H4 (cell line): ENCODE results near the gene ZNF618. TPM values are rescaled to one million over a fixed set of nuclear protein-coding genes. Genes with fewer than 3 reads are reported as not detected.

Source experiments
- DNase-seq: peaks from one replicate; pipeline ENCODE4 v3.0.0-alpha.2; 2015; ENCODE audit warnings: low spot score
- total RNA-seq: library from RNA; depleted of rRNA; stranded (reverse); fragments of >200 nt; shearing (Covaris generic); gene quantifications from 2 replicates; pipeline ENCODE4 v1.2.3, GENCODE V29; 2014

ZNF618 gene
- total RNA-seq, 1 experiment from 2014 or later = 4.9 TPM

GRCh38 chr9:113957351-113957750 is 81.2 kb downstream of the ZNF618 start:
- DNase-seq = no peak

- DNase-seq = peak; percentile 83
Measured at GRCh38 chr9:113957821-113958341, 81.8 kb downstream of the ZNF618 start.

- DNase-seq = no peak
Measured at GRCh38 chr9:113958556-113958955, 82.4 kb downstream of the ZNF618 start.

GRCh38 chr9:113960768-113961167 is 84.7 kb downstream of the ZNF618 start:
- DNase-seq = no peak

- DNase-seq = no peak
Measured at GRCh38 chr9:113962396-113962795, 86.3 kb downstream of the ZNF618 start.

- DNase-seq = peak; percentile 35
Measured at GRCh38 chr9:113963017-113963620, 87.0 kb downstream of the ZNF618 start.

- no peak for DNase-seq
Measured at GRCh38 chr9:113963696-113964494, 87.8 kb downstream of the ZNF618 start.

GRCh38 chr9:113964495-113965170 is 88.5 kb downstream of the ZNF618 start:
- DNase-seq = no peak

GRCh38 chr9:113966394-113966793 is 90.3 kb downstream of the ZNF618 start:
- DNase-seq = no peak

GRCh38 chr9:113967380-113967779 is 91.3 kb downstream of the ZNF618 start:
- DNase-seq = no peak

GRCh38 chr9:113969343-113969742 is 93.2 kb downstream of the ZNF618 start:
- DNase-seq = no peak

GRCh38 chr9:113973226-113973625 is 97.1 kb downstream of the ZNF618 start:
- no peak for DNase-seq

GRCh38 chr9:113973963-113974413 is 97.9 kb downstream of the ZNF618 start:
- DNase-seq = no peak

- no peak for DNase-seq
Measured at GRCh38 chr9:113976915-113977314, 100.8 kb downstream of the ZNF618 start.

GRCh38 chr9:113978725-113979342 is 102.7 kb downstream of the ZNF618 start:
- DNase-seq = no peak

- no peak for DNase-seq
Measured at GRCh38 chr9:113979343-113980127, 103.4 kb downstream of the ZNF618 start.

- no peak for DNase-seq
Measured at GRCh38 chr9:113984639-113985380, 108.7 kb downstream of the ZNF618 start.

- peak; percentile 66 for DNase-seq
Measured at GRCh38 chr9:113985968-113986585, 110.0 kb downstream of the ZNF618 start.

GRCh38 chr9:113986931-113987330 is 110.8 kb downstream of the ZNF618 start:
- DNase-seq = no peak

- no peak for DNase-seq
Measured at GRCh38 chr9:113987526-113987925, 111.4 kb downstream of the ZNF618 start.
